Mesenchymal stem cell (in vitro differentiated cells and primary cell): Measurements from ENCODE around the gene ITGA1.

Source experiments
- DNase-seq: peaks from one replicate; pipeline ENCODE4 v3.0.0-alpha.2; 2013
- H2AFZ ChIP-seq: one replicate; pipeline ENCODE4 v1.6.1; 2013; ENCODE audit warnings: low read depth, mild to moderate bottlenecking, control low read depth, inconsistent platforms, low read length, moderate library complexity
- H2AK5ac ChIP-seq: 2 replicates; pipeline ENCODE4 v1.6.1; 2013; ENCODE audit warnings: low read length, moderate library complexity, mild to moderate bottlenecking, inconsistent platforms; ENCODE audit not compliant: severe bottlenecking
- H2BK120ac ChIP-seq: one replicate; pipeline ENCODE4 v1.6.1; 2013; ENCODE audit warnings: low read depth, mild to moderate bottlenecking, inconsistent platforms, low read length, moderate library complexity
- H2BK12ac ChIP-seq, 2 experiments: one replicate each; pipeline ENCODE4 v1.6.1; 2013; ENCODE audit warnings: inconsistent platforms in 2 of 2, low read length in 2 of 2, mild to moderate bottlenecking in 2 of 2, moderate library complexity in 2 of 2, control low read depth in 1 of 2
- H2BK15ac ChIP-seq: one replicate; pipeline ENCODE4 v1.6.1; 2013; ENCODE audit warnings: mild to moderate bottlenecking, low read depth, inconsistent platforms; ENCODE audit not compliant: poor library complexity, severe bottlenecking
- H2BK5ac ChIP-seq: 2 replicates; pipeline ENCODE4 v1.6.1; 2013; ENCODE audit warnings: low read depth, mild to moderate bottlenecking, low read length, control low read depth, inconsistent platforms; ENCODE audit not compliant: poor library complexity, severe bottlenecking
- H3K14ac ChIP-seq, 2 experiments: one replicate each; pipeline ENCODE4 v1.6.1; 2013; ENCODE audit warnings: inconsistent platforms in 2 of 2, low read length in 2 of 2, control low read depth in 1 of 2, mild to moderate bottlenecking in 1 of 2, moderate library complexity in 1 of 2
- H3K18ac ChIP-seq, 2 experiments: one replicate each; pipeline ENCODE4 v1.6.1; 2013; ENCODE audit warnings: inconsistent platforms in 2 of 2, low read length in 2 of 2, control low read depth in 1 of 2, low read depth in 1 of 2, mild to moderate bottlenecking in 1 of 2
- H3K23ac ChIP-seq, 2 experiments: one replicate each; pipeline ENCODE4 v1.6.1; 2013; ENCODE audit warnings: inconsistent platforms in 2 of 2, low read length in 2 of 2, mild to moderate bottlenecking in 2 of 2, moderate library complexity in 2 of 2, control low read depth in 1 of 2
- H3K27ac ChIP-seq: 2 replicates; pipeline ENCODE4 v1.5.1; 2013; ENCODE audit warnings: mild to moderate bottlenecking, moderate library complexity, low read length, control low read depth, inconsistent platforms; ENCODE audit not compliant: poor library complexity, severe bottlenecking
- H3K27me3 ChIP-seq, 2 experiments: 2 replicates each; pipeline versions ENCODE4 v1.6.1 to v1.7.0; 2013; ENCODE audit warnings: low read length in 2 of 2, mild to moderate bottlenecking in 2 of 2, moderate library complexity in 2 of 2, control low read depth in 1 of 2, inconsistent platforms in 1 of 2; ENCODE audit not compliant: control insufficient read depth in 1 of 2, insufficient read depth in 1 of 2
- H3K36me3 ChIP-seq, 2 experiments: 2 replicates each; pipeline versions ENCODE4 v1.6.1 to v1.7.0; 2013; ENCODE audit warnings: low read length in 2 of 2, control low read depth in 1 of 2, inconsistent platforms in 1 of 2, low read depth in 1 of 2, mild to moderate bottlenecking in 1 of 2; ENCODE audit not compliant: insufficient read depth in 2 of 2, control insufficient read depth in 1 of 2
- H3K4ac ChIP-seq, 2 experiments: one replicate each; pipeline ENCODE4 v1.6.1; 2013; ENCODE audit warnings: inconsistent platforms in 2 of 2, low read length in 2 of 2, mild to moderate bottlenecking in 2 of 2, moderate library complexity in 2 of 2, control low read depth in 1 of 2, low read depth in 1 of 2
- H3K4me1 ChIP-seq: 2 replicates; pipeline ENCODE4 v1.6.1; 2013; ENCODE audit warnings: low read depth, low read length, control low read depth; ENCODE audit not compliant: control insufficient read depth, insufficient read depth
- H3K4me2 ChIP-seq: 2 replicates; pipeline ENCODE4 v1.6.1; 2013; ENCODE audit warnings: low read length, mild to moderate bottlenecking, inconsistent platforms; ENCODE audit not compliant: poor library complexity, severe bottlenecking
- H3K4me3 ChIP-seq, 2 experiments: 2 replicates each; pipeline versions ENCODE4 v1.5.1 to v1.7.0; 2013; ENCODE audit warnings: low read length in 2 of 2, mild to moderate bottlenecking in 2 of 2, control low read depth in 1 of 2, low read depth in 1 of 2; ENCODE audit not compliant: insufficient read depth in 1 of 2
- H3K79me1 ChIP-seq: replicated peaks from 2 replicates; pipeline ENCODE4 v1.6.1; 2013; ENCODE audit warnings: mild to moderate bottlenecking, control low read depth, low read length, inconsistent platforms; ENCODE audit not compliant: poor library complexity, severe bottlenecking
- H3K9ac ChIP-seq: 2 replicates; pipeline ENCODE4 v1.7.0; 2013; ENCODE audit warnings: mild to moderate bottlenecking, low read length, moderate library complexity
- H3K9me3 ChIP-seq: 2 replicates; pipeline ENCODE4 v1.7.0; 2013; ENCODE audit warnings: mild to moderate bottlenecking, low read length; ENCODE audit not compliant: control insufficient read depth
- H4K8ac ChIP-seq: one replicate; pipeline ENCODE4 v1.6.1; 2013; ENCODE audit warnings: inconsistent platforms, mild to moderate bottlenecking, low read length, moderate library complexity
- H4K91ac ChIP-seq: one replicate; pipeline ENCODE4 v1.6.1; 2013; ENCODE audit warnings: mild to moderate bottlenecking, low read length, inconsistent platforms
- WGBS: methylation state at CpG from one replicate; pipeline ENCODE4 v1.1.7; 2013; ENCODE audit warnings: mixed read lengths; 5-methylcytosine and 5-hydroxymethylcytosine counted together

The ITGA1 gene

GRCh38 chr5:52892242-52892878, 104.6 kb downstream of the ITGA1 start:
- no peak overlapping the region for H2BK120ac ChIP-seq
- no peak overlapping the region for H3K23ac ChIP-seq
- no peak overlapping the region for H2AFZ ChIP-seq
- H4K8ac ChIP-seq, result no peak overlapping the region
- H3K4ac ChIP-seq, result no peak overlapping the region
- H3K9me3 ChIP-seq, result no peaks in the 10 kb centered on the region
- H3K27ac ChIP-seq, result peak overlapping the region; percentile 26
- H2BK5ac ChIP-seq, result no peak overlapping the region
- H3K36me3 ChIP-seq, result peaks cover 0 to 4% of the 10 kb centered on the region in 2 experiments
- WGBS, result 85% methylated on average over 1 of the region's 6 CpGs
- peaks cover 1% of the 10 kb centered on the region for H3K4me1 ChIP-seq
- H3K4me3 ChIP-seq, result no peak overlapping the region
- H2BK15ac ChIP-seq, result no peak overlapping the region
- no peak overlapping the region for H3K4me2 ChIP-seq
- no peak overlapping the region for H4K91ac ChIP-seq
- no peak overlapping the region for H3K18ac ChIP-seq
- H2BK12ac ChIP-seq, result no peak overlapping the region
- H3K79me1 ChIP-seq, result no peaks in the 10 kb centered on the region
- no peak for DNase-seq
- H3K9ac ChIP-seq, result no peak overlapping the region
- H3K27me3 ChIP-seq, result no peaks in the 10 kb centered on the region
- no peak overlapping the region for H2AK5ac ChIP-seq
- no peak overlapping the region for H3K14ac ChIP-seq

- no peak overlapping the region for H3K4me3 ChIP-seq
- peaks cover 1% of the 10 kb centered on the region for H3K4me1 ChIP-seq
- H4K91ac ChIP-seq, result no peak overlapping the region
- H2BK12ac ChIP-seq, result no peak overlapping the region
- no peak overlapping the region for H3K14ac ChIP-seq
- peak; percentile 48 for DNase-seq
- H3K27me3 ChIP-seq, result no peaks in the 10 kb centered on the region
- H2AFZ ChIP-seq, result no peak overlapping the region
- H2AK5ac ChIP-seq, result no peak overlapping the region
- no peak overlapping the region for H2BK5ac ChIP-seq
- H3K36me3 ChIP-seq, result peaks cover 0 to 4% of the 10 kb centered on the region in 2 experiments
- H3K9ac ChIP-seq, result no peak overlapping the region
- no peaks in the 10 kb centered on the region for H3K9me3 ChIP-seq
- no peak overlapping the region for H3K18ac ChIP-seq
- H3K79me1 ChIP-seq, result no peaks in the 10 kb centered on the region
- H3K4ac ChIP-seq, result no peak overlapping the region
- H3K23ac ChIP-seq, result no peak overlapping the region
- H3K27ac ChIP-seq, result no peak overlapping the region
- no peak overlapping the region for H4K8ac ChIP-seq
- no peak overlapping the region for H2BK15ac ChIP-seq
- no peak overlapping the region for H2BK120ac ChIP-seq
- no peak overlapping the region for H3K4me2 ChIP-seq
These were observed 105.4 kb downstream of the ITGA1 start for GRCh38 chr5:52893105-52893504.

GRCh38 chr5:52893863-52894262, 106.1 kb downstream of the ITGA1 start:
- Histone ChIP-seq H2AFZ (no peak overlapping the region), H2BK12ac (peak overlapping the region in 1 of 2 experiments; percentile 84), H3K23ac (no peak overlapping the region), H3K9ac (no peak overlapping the region), H4K91ac (no peak overlapping the region), H3K79me1 (no peaks in the 10 kb centered on the region), H3K18ac (no peak overlapping the region), H3K4me3 (no peak overlapping the region), H3K4ac (no peak overlapping the region), H3K27ac (no peak overlapping the region), H2BK5ac (peak overlapping the region; percentile 38), H2AK5ac (no peak overlapping the region), H3K4me1 (peaks cover 1% of the 10 kb centered on the region), H3K14ac (no peak overlapping the region), H3K27me3 (no peaks in the 10 kb centered on the region), H3K36me3 (peaks cover 0 to under 1% of the 10 kb centered on the region in 2 experiments), H3K9me3 (no peaks in the 10 kb centered on the region), H2BK120ac (no peak overlapping the region), H2BK15ac (no peak overlapping the region), H3K4me2 (no peak overlapping the region), H4K8ac (no peak overlapping the region)
- WGBS, result 100% methylated on average over 1 of the region's 1 CpG
- no peak for DNase-seq

GRCh38 chr5:52894451-52894850, 106.7 kb downstream of the ITGA1 start:
- Histone ChIP-seq H4K91ac (no peak overlapping the region), H3K9me3 (no peaks in the 10 kb centered on the region), H3K27me3 (no peaks in the 10 kb centered on the region), H3K4me2 (no peak overlapping the region), H2BK120ac (no peak overlapping the region), H3K14ac (no peak overlapping the region), H3K36me3 (no peaks in the 10 kb centered on the region), H2BK12ac (peak overlapping the region in 1 of 2 experiments; percentile 45), H2AK5ac (no peak overlapping the region), H2BK15ac (no peak overlapping the region), H3K9ac (no peak overlapping the region), H2AFZ (no peak overlapping the region), H3K79me1 (no peaks in the 10 kb centered on the region), H2BK5ac (no peak overlapping the region), H3K23ac (no peak overlapping the region), H4K8ac (no peak overlapping the region), H3K18ac (no peak overlapping the region), H3K27ac (no peak overlapping the region), H3K4me3 (no peak overlapping the region), H3K4ac (no peak overlapping the region), H3K4me1 (peaks cover 1% of the 10 kb centered on the region)
- DNase-seq, result no peak
- WGBS, result 88% methylated on average over 2 of the region's 2 CpGs
